Neural cell (in vitro differentiated cells): ENCODE data around the gene PTGES. TPM values are rescaled to one million over a fixed set of nuclear protein-coding genes. Genes with fewer than 3 reads are reported as not detected.
"Not testable (repeated sequence)": the region's sequence is repeated elsewhere in the genome, so short reads cannot be mapped to it uniquely, and the experiment has no call there.

Experiments
- H2AFZ ChIP-seq: fragments of 200-600, 300-800 bp; sonication (generic), shearing (Covaris generic); 2 replicates; pipeline ENCODE4 v1.6.0; 2014; ENCODE audit warnings: low read depth, mild to moderate bottlenecking, antibody characterized with exemption, low read length, moderate library complexity
- H3F3A ChIP-seq: fragments of 200-600 bp; shearing (Covaris generic); 2 replicates; pipeline ENCODE4 v1.6.1; 2016; ENCODE audit warnings: mild to moderate bottlenecking, moderate library complexity, mixed read lengths, antibody characterized with exemption, low read length; ENCODE audit not compliant: insufficient read depth, poor library complexity, severe bottlenecking
- H3K27ac ChIP-seq: fragments of 200-600, 300-800 bp; sonication (generic), shearing (Covaris generic); 2 replicates; pipeline ENCODE4 v1.5.1; 2014; ENCODE audit warnings: mild to moderate bottlenecking, low read length, moderate library complexity
- H3K27me3 ChIP-seq: fragments of 300-800, 200-600 bp; sonication (generic), shearing (Covaris generic); 2 replicates; pipeline ENCODE4 v1.6.0; 2014; ENCODE audit warnings: mild to moderate bottlenecking, low read depth, low read length, moderate library complexity; ENCODE audit not compliant: insufficient read depth
- H3K36me3 ChIP-seq: fragments of 300-800, 200-600 bp; sonication (generic), shearing (Covaris generic); 2 replicates; pipeline ENCODE4 v1.5.1; 2014; ENCODE audit warnings: mild to moderate bottlenecking, antibody characterized with exemption, low read length, moderate library complexity; ENCODE audit not compliant: insufficient read depth
- H3K4me2 ChIP-seq: fragments of 300-800, 200-600 bp; sonication (generic), shearing (Covaris generic); 2 replicates; pipeline ENCODE4 v1.6.0; 2014; ENCODE audit warnings: mild to moderate bottlenecking, low read length
- H3K4me3 ChIP-seq: fragments of 300-800, 200-600 bp; sonication (generic), shearing (Covaris generic); 2 replicates; pipeline ENCODE4 v1.5.1; 2014; ENCODE audit warnings: mild to moderate bottlenecking, low read length, moderate library complexity
- H3K79me2 ChIP-seq: fragments of 200-600 bp; shearing (Covaris generic); replicated peaks from 2 replicates; pipeline ENCODE4 v1.6.0; 2014; ENCODE audit warnings: mild to moderate bottlenecking, low read length, moderate library complexity; ENCODE audit not compliant: insufficient read depth
- H3K9ac ChIP-seq: fragments of 300-800, 200-600 bp; sonication (generic), shearing (Covaris generic); 2 replicates; pipeline ENCODE4 v1.6.1; 2016; ENCODE audit warnings: mild to moderate bottlenecking, low read length, mixed read lengths
- H3K9me2 ChIP-seq: fragments of 200-600 bp; shearing (Covaris generic); 2 replicates; pipeline ENCODE4 v1.6.1; 2016; ENCODE audit warnings: mild to moderate bottlenecking, low read length, mixed read lengths; ENCODE audit not compliant: insufficient read depth
- H3K9me3 ChIP-seq: fragments of 200-600, 300-800 bp; sonication (generic), shearing (Covaris generic); 2 replicates; pipeline ENCODE4 v1.6.1; 2016; ENCODE audit warnings: mild to moderate bottlenecking, mixed run types, low read length, moderate library complexity, mixed read lengths
- H4K20me1 ChIP-seq: fragments of 200-600 bp; shearing (Covaris generic); 2 replicates; pipeline ENCODE4 v1.6.1; 2016; ENCODE audit warnings: mild to moderate bottlenecking, mixed run types; ENCODE audit not compliant: insufficient read depth
- CTCF ChIP-seq: fragments of 450-650 bp; IDR thresholded peaks from 2 replicates; pipeline ENCODE4 v1.5.1; 2014; ENCODE audit warnings: antibody characterized with exemption, mild to moderate bottlenecking, moderate library complexity; ENCODE audit not compliant: poor library complexity, severe bottlenecking
- EP300 ChIP-seq: fragments of 450-650 bp; conservative IDR thresholded peaks from 2 replicates; pipeline ENCODE4 v1.6.1; 2014; ENCODE audit warnings: antibody characterized with exemption, mild to moderate bottlenecking, moderate library complexity; ENCODE audit not compliant: poor library complexity, severe bottlenecking
- EZH2 ChIP-seq: fragments of 200-600, 300-800 bp; shearing (Covaris generic), sonication (generic); IDR thresholded peaks from 2 replicates; pipeline ENCODE4 v1.6.1; 2014; ENCODE audit warnings: antibody characterized with exemption, low read length, borderline replicate concordance, mild to moderate bottlenecking; ENCODE audit not compliant: insufficient read depth, poor library complexity, severe bottlenecking
- MXI1 ChIP-seq: fragments of 450-650 bp; conservative IDR thresholded peaks from 2 replicates; pipeline ENCODE4 v1.6.1; 2014; ENCODE audit warnings: antibody characterized with exemption, mild to moderate bottlenecking; ENCODE audit not compliant: poor library complexity, severe bottlenecking
- POLR2AphosphoS5 ChIP-seq: IDR thresholded peaks from 2 replicates; pipeline ENCODE4 v1.6.1; 2012
- RAD21 ChIP-seq: fragments of 450-650 bp; conservative IDR thresholded peaks from 2 replicates; pipeline ENCODE4 v1.6.1; 2014; ENCODE audit warnings: antibody characterized with exemption, mild to moderate bottlenecking, moderate library complexity
- REST ChIP-seq: IDR thresholded peaks from 2 replicates; pipeline ENCODE4 v1.6.1; 2012; ENCODE audit warnings: borderline replicate concordance
- SMC3 ChIP-seq: fragments of 450-650 bp; conservative IDR thresholded peaks from 2 replicates; pipeline ENCODE4 v1.6.1; 2014; ENCODE audit warnings: antibody characterized with exemption, mild to moderate bottlenecking, moderate library complexity; ENCODE audit not compliant: poor library complexity
- TAF1 ChIP-seq: IDR thresholded peaks from 2 replicates; pipeline ENCODE4 v1.6.1; 2012; ENCODE audit warnings: low read depth
- polyA plus RNA-seq: library from polyadenylated mRNA; depleted of rRNA; stranded (reverse); fragments of >200 nt; gene quantifications from 2 replicates; pipeline ENCODE4 v1.2.3, GENCODE V29; 2014

Gene PTGES
- polyA plus RNA-seq, 1 donor from 2014 or later: 0.63 TPM

- Histone ChIP-seq H3K27ac (no peak overlapping the region), H4K20me1 (no peaks in the 10 kb centered on the region), H2AFZ (no peak overlapping the region), H3K9me2 (no peaks in the 10 kb centered on the region), H3K4me3 (no peak overlapping the region), H3K9me3 (no peaks in the 10 kb centered on the region), H3K4me2 (no peak overlapping the region), H3K79me2 (no peaks in the 10 kb centered on the region), H3K9ac (no peak overlapping the region), H3K27me3 (no peaks in the 10 kb centered on the region), H3F3A (no peaks in the 10 kb centered on the region), H3K36me3 (no peaks in the 10 kb centered on the region)
- TF ChIP-seq EZH2: no peak
- no peak for TF ChIP-seq EP300
- no peak for TF ChIP-seq SMC3
- TF ChIP-seq CTCF: no peak
- TF ChIP-seq REST: no peak
- no peak for TF ChIP-seq TAF1
- TF ChIP-seq POLR2AphosphoS5: no peak
- no peak for TF ChIP-seq MXI1
- TF ChIP-seq RAD21: no peak
Measured at GRCh38 chr9:129798973-129799372, 46.1 kb upstream of the PTGES start.

- not testable (repeated sequence) for H3K27ac ChIP-seq, H3F3A ChIP-seq, H4K20me1 ChIP-seq, H3K36me3 ChIP-seq, H3K4me3 ChIP-seq, H3K27me3 ChIP-seq, H3K9me3 ChIP-seq, H3K9ac ChIP-seq, H3K4me2 ChIP-seq, H2AFZ ChIP-seq, H3K79me2 ChIP-seq, H3K9me2 ChIP-seq
Measured at GRCh38 chr9:129796029-129796428, 43.2 kb upstream of the PTGES start.

- no peaks in the 10 kb centered on the region for H4K20me1 ChIP-seq
- no peaks in the 10 kb centered on the region for H3K36me3 ChIP-seq
- no peak overlapping the region for H2AFZ ChIP-seq
- no peaks in the 10 kb centered on the region for H3K9me2 ChIP-seq
- H3K27me3 ChIP-seq: no peaks in the 10 kb centered on the region
- no peak overlapping the region for H3K4me2 ChIP-seq
- H3K9ac ChIP-seq: no peak overlapping the region
- no peaks in the 10 kb centered on the region for H3K9me3 ChIP-seq
- H3K79me2 ChIP-seq: no peaks in the 10 kb centered on the region
- no peak for TF ChIP-seq EZH2
- TF ChIP-seq POLR2AphosphoS5: no peak
- no peak for TF ChIP-seq TAF1
- no peak overlapping the region for H3K4me3 ChIP-seq
- no peaks in the 10 kb centered on the region for H3F3A ChIP-seq
- H3K27ac ChIP-seq: no peak overlapping the region
Measured at GRCh38 chr9:129794549-129794948, 41.7 kb upstream of the PTGES start.
